GM18498 (cell line): ENCODE results near the gene PSMG3.
A peak's percentile ranks its signal among the peaks of the same experiment; 100 is the strongest.
"Not testable (repeated sequence)": the region's sequence is repeated elsewhere in the genome, so short reads cannot be mapped to it uniquely, and the experiment has no call there.

Experiments used
- ATAC-seq: cut with Tn5 transposase; IDR thresholded peaks from one replicate; pipeline ENCODE4 v1.9.1; 2021; ENCODE audit warnings: mild to moderate bottlenecking, moderate library complexity; ENCODE audit not compliant: unreplicated experiment

Gene PSMG3

GRCh38 chr7:1536455-1536742 is 33.4 kb downstream of the PSMG3 start:
- ATAC-seq: no peak

GRCh38 chr7:1535701-1536454 is 34.0 kb downstream of the PSMG3 start:
- no peak for ATAC-seq

DNA sequence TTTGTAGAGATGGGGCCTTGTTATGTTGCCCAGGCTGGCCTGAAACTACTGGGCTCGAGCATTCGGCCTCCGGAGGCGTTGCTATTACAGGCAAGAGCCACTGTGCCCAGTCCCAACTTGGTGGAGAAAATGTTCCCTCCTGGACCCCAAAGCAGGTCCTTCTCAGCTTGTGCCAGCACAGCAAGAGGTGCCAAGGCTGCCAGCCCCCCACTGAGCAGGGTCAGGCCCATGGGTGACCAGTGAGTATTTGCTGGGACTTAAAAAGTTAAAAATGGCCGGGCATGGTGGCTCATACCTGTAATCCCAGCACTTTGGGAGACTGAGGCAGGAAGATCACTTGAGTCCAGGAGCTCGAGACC is 34.8 kb downstream of the PSMG3 start:
- no peak for ATAC-seq

DNA sequence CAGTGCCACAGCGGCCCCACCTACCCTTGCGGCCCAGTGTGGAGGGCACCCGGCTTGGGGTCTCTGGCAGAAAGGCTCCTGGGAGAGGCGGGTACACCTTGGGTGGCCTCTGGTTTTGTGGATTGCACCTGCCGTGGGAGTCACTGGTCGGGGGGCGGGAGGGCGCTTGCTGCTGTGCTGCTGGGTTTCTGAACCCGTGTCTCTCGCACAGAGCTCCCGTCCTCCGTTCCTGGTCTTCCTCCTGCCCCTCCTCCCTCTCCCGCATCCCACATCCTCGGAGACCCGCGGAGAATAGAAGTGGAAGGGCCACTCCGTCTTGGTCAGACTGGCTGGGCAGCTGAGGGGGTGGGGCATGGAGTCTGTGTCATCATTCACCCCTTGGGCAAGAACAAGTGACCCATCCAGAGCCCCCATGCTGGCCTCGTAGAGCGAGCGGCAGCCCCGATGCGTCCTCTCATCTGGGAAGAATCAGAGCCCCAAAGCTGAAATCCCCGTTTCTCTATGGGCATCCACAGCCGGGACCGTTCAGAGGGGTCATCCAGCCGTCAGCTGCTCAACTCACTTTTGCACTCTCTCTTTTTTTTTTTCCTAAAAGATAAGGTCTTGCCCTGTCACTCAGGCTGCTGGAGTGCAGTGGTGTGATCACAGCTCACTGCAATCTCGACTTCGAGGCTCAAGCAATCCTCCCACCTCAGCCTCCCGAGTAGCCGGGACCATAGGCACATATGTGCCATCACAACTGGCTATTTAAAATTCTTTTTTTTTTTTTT is 35.3 kb downstream of the PSMG3 start:
- no peak for ATAC-seq

GRCh38 chr7:1533547-1534329 is 36.1 kb downstream of the PSMG3 start:
- ATAC-seq: no peak

- no peak for ATAC-seq
These were observed 36.6 kb downstream of the PSMG3 start for GRCh38 chr7:1533255-1533546.

DNA sequence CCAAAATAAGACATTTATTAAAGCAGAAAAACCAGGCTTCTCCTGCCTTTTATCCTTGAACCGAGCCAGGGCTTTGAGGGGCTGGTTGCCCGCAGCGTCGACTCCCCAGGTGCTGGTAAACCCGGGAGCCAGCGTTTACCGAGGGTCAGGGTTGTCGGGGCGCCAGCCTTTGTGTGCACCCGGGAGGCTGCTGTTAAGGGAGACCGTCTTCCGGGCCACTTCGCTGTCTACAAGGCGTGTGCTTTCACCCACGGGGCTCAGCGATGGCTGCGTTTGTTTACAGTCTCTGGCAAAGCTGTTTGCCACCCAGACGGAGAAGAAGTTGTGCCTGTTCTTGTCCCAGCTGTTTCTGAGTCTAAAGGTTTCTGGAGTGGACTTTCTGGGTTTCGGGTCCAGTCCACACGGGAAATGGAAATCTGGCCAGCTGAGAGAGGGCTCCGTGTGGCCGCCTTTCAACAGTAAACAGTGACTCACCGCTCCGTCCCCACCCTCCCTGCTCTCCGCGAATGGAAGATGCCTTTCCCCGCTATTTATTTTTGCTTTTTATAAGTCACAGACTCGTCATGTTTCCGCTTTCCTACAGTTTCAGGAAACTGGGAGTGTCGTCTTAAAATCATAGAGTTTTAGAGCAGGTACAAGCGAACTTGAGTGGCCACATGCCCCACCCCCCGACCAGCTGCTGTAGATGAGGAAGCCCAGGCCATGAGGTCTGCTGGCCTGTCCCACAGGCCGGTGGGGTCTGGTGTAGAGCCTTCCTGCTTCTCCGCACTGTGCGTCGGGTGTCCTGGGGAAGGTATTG is 37.2 kb downstream of the PSMG3 start:
- ATAC-seq: no peak

- no peak for ATAC-seq
These were observed 37.8 kb downstream of the PSMG3 start for GRCh38 chr7:1531979-1532455.

- peak; percentile 28 for ATAC-seq
These were observed 38.4 kb downstream of the PSMG3 start for GRCh38 chr7:1531263-1531978.

- ATAC-seq: peak; percentile 27
These were observed 38.9 kb downstream of the PSMG3 start for GRCh38 chr7:1530946-1531262.

DNA sequence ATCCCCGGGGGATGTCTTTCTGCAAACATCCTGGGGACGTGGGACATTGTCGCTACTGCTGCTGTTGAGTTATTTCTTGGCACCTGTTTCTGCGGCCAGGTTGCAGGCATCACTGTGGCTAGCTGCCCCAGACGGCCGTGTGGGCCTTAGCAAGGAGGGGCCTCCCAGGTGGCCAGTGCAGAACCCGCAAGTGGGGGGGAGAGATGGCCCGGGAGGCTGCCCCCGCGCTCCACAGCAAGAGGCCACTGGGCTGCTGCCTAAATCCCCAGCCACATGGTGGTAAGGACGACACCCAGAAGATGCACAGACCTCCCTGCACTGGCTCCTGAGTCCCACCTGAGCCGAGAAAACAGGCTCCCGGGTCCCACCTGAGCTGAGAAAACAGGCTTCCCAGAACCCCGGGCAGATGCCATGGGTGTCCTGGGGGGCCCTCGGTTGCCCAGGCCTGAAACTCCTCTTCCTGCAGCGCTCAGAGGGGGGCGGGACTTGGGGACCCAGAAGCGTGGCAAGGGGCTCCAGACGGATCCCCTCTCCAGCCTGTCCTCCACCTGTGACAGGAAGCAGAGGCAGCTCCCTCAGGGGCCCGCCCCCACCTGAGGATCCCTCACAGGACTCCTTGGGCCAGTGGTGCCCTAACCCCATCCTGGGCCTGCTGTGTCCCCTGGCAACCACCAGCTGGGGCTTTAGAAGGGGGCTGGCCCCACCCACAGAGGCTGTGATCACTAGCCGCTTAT is 40.3 kb downstream of the PSMG3 start:
- no peak for ATAC-seq

GRCh38 chr7:1526271-1526754 is 43.5 kb downstream of the PSMG3 start:
- no peak for ATAC-seq

DNA sequence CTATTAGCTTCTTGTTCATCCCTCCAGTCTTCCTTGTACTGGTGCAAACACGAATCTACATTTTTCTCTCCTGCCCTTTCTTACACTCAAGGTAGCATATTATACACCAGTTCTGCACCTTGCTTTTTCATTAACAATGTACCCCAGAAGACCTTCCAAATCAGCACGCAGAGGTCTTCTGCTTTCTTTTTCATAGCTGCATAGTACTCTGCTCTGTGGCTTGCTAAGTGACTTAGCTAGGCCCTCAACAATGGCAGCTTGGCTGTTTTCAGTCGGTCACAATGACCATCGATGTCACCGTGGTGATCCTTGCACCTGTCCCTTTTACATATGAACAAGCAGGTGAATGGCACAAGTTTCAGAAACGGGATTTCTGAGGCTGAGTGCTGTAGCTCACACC is 44.4 kb downstream of the PSMG3 start:
- no peak for ATAC-seq

- ATAC-seq: no peak
These were observed 46.0 kb downstream of the PSMG3 start for GRCh38 chr7:1523844-1524243.

- ATAC-seq: no peak
These were observed 46.6 kb downstream of the PSMG3 start for GRCh38 chr7:1523208-1523607.

GRCh38 chr7:1521456-1521855 is 48.4 kb downstream of the PSMG3 start:
- no peak for ATAC-seq

DNA sequence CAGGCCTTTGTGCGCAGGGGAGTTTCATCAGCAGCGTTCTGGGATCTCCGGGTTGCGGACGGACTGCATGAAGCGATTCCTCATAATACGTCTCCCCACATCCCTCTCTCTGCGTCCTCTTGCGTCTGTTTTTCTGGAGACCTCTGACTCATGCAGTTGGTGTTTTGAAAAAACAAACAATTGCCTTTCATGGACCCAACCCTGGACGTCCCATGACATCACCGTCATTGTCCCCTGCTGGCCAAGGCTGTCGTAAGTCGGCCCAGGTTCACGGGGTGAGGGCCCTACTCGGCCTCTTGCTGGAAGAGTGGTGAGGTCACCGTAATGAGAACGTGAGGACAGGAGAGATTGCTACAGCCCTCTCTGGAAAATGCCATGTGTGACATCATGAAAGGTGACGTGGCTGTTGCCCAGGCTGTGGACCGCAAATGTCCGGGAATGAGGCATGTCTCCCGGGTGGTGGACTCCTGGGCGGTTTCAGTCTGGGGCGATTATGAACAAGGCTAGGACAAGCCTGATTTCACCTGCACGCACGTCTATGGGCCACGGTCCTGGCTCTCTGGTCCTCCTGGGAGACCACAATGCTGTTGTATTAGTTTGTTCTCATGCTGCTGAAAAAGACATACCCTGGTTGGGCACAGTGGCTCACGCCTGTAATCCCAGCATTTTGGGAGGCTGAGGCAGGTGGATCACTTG is 49.1 kb downstream of the PSMG3 start:
- ATAC-seq: no peak

- ATAC-seq: not testable (repeated sequence)
These were observed 50.4 kb downstream of the PSMG3 start for GRCh38 chr7:1519322-1519922.
